HL-60 (cell line): Measurements from ENCODE around the gene TLE3.

Experiments
- DNase-seq, 2 experiments: peaks; one replicate each; pipeline ENCODE4 v3.0.0-alpha.2; 2010 to 2020; ENCODE audit warnings: low read depth in 1 of 2, low spot score in 1 of 2
- H3K27ac ChIP-seq: fragments of 250-450 bp; sonication (Bioruptor Pico); replicated peaks from 2 replicates; pipeline ENCODE4 v1.5.1; 2020; ENCODE audit warnings: mild to moderate bottlenecking, moderate library complexity
- H3K27me3 ChIP-seq: fragments of 250-450 bp; sonication (Bioruptor Pico); 2 replicates; pipeline ENCODE4 v1.5.1; 2021; ENCODE audit warnings: mild to moderate bottlenecking, moderate library complexity; ENCODE audit not compliant: insufficient read depth, poor library complexity, severe bottlenecking
- H3K4me3 ChIP-seq: replicated peaks from 2 replicates; pipeline ENCODE4 v1.5.1; 2011; ENCODE audit warnings: mild to moderate bottlenecking, control low read depth, low read length; ENCODE audit not compliant: insufficient read depth
- GABPA ChIP-seq: IDR thresholded peaks from 2 replicates; pipeline ENCODE4 v1.6.1; 2012; ENCODE audit warnings: low read depth
- POLR2AphosphoS5 ChIP-seq: IDR thresholded peaks from 2 replicates; pipeline ENCODE4 v1.6.1; 2012; ENCODE audit warnings: low read depth
- REST ChIP-seq: IDR thresholded peaks from 2 replicates; pipeline ENCODE4 v1.6.1; 2012; ENCODE audit warnings: low read depth; ENCODE audit not compliant: insufficient replicate concordance
- SPI1 ChIP-seq: IDR thresholded peaks from 2 replicates; pipeline ENCODE4 v1.6.1; 2012; ENCODE audit warnings: low read depth, mild to moderate bottlenecking, borderline replicate concordance
- TF ChIP-seq, protein P1 (sequence below): IDR thresholded peaks from one replicate; pipeline ENCODE4 v1.5.1; 2011; ENCODE audit warnings: low read length, control low read depth, inconsistent platforms; ENCODE audit not compliant: insufficient read depth

The TLE3 gene

DNA sequence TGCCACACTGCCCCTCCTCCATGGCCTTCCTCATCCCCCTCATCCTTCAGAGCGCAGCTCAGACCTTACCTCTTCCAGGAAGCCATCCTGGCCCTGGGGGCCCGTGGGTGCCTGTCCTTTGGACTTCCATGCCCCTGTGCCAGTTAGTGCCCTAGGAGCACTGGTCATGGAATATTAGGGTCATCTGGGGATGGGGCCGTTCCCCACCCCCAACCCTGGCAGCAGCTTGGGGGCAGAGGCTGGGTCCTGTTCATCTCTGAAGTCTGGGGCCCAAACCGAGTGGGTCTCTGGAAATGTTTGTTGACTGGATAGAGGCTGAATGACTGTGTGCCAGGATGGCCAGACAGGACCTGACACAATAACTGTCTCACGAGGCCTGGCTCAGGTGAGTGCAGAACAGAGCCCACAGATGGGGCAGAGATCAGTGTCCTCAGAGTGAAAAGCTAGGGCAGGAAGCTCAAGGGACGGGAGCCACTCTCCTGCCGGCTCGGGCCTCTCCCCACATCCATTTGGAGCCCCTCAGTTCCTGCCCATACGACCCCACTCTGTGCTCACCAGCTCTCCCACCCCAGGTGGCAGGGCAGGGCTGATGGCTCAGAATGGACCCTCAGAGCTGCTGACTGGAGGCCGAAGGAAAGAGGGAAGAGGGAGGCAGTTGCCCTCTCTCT is 62.5 kb downstream of the TLE3 start:
- no peak for TF ChIP-seq SPI1
- TF ChIP-seq, protein P1, sequence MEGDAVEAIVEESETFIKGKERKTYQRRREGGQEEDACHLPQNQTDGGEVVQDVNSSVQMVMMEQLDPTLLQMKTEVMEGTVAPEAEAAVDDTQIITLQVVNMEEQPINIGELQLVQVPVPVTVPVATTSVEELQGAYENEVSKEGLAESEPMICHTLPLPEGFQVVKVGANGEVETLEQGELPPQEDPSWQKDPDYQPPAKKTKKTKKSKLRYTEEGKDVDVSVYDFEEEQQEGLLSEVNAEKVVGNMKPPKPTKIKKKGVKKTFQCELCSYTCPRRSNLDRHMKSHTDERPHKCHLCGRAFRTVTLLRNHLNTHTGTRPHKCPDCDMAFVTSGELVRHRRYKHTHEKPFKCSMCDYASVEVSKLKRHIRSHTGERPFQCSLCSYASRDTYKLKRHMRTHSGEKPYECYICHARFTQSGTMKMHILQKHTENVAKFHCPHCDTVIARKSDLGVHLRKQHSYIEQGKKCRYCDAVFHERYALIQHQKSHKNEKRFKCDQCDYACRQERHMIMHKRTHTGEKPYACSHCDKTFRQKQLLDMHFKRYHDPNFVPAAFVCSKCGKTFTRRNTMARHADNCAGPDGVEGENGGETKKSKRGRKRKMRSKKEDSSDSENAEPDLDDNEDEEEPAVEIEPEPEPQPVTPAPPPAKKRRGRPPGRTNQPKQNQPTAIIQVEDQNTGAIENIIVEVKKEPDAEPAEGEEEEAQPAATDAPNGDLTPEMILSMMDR, result no peak
- TF ChIP-seq GABPA, result no peak
- TF ChIP-seq POLR2AphosphoS5, result no peak
- DNase-seq, result no peak
- Histone ChIP-seq H3K4me3 (no peak overlapping the region), H3K27me3 (no peaks in the 10 kb centered on the region), H3K27ac (no peak overlapping the region)

DNA sequence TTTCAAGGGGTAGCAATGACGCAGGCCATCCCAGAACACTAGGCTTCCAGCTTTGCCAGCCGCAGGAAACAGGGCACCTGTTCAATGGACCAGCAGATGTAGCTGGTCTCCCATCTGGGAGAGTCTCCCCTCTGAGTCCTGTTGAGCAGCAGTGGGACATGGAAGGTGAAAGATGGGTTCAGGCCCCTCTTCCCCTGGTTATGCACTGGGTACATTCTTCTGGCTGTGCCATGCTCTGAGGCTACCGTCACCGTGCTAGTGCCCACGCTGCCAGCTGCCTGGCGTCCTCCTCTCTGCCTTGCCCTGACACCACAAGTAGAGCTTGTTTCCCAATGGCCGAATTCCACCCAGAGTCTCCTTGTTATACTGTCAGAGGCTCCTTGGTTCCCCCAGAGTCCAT is 63.1 kb downstream of the TLE3 start:
- no peaks in the 10 kb centered on the region for H3K27me3 ChIP-seq
- DNase-seq, result no peak
- no peak for TF ChIP-seq REST
- TF ChIP-seq, protein P1, result no peak
- TF ChIP-seq GABPA, result no peak
- TF ChIP-seq SPI1, result no peak
- TF ChIP-seq POLR2AphosphoS5, result no peak
- H3K27ac ChIP-seq, result no peak overlapping the region
- no peak overlapping the region for H3K4me3 ChIP-seq

- no peak overlapping the region for H3K27ac ChIP-seq
- H3K4me3 ChIP-seq, result no peak overlapping the region
- TF ChIP-seq SPI1 (no peak), REST (no peak), GABPA (no peak), POLR2AphosphoS5 (no peak)
- TF ChIP-seq, protein P1, result no peak
- DNase-seq, result no peak
- H3K27me3 ChIP-seq, result no peaks in the 10 kb centered on the region
These were observed 63.6 kb downstream of the TLE3 start for GRCh38 chr15:70034141-70034540.

DNA sequence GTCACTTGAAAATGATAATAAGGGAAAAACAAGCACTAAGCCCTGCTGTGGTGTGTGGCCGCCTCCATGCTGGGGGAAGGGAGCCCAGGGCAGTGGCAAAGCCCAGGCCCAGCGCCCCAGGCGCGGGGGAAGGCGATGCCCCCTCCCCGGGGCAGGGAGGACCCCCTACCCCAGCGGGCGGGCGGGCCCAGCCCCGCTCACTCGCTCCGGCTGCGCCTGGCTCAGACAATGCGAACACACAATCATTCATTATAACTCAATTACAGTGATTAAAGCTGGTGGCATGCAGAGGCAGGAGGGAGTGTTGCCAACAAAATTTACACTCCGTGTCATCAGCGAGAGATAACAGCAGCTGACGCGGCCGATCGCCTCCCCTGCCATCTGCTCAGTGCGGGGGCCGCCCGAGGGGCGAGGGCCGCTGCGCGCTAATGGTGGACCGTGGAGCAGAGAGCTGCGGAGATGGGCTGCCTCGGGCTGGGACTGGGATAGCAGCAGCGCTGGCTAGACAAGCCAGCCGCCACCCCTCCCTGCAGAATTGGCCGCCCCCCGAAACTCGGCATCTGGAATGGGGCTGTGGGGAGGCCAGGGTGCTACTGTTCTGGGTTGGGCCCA is 64.1 kb downstream of the TLE3 start:
- no peak overlapping the region for H3K4me3 ChIP-seq
- TF ChIP-seq, protein P1, result no peak
- TF ChIP-seq REST, result no peak
- TF ChIP-seq SPI1, result no peak
- TF ChIP-seq POLR2AphosphoS5, result no peak
- no peak for TF ChIP-seq GABPA
- DNase-seq, result no peak
- no peaks in the 10 kb centered on the region for H3K27me3 ChIP-seq
- H3K27ac ChIP-seq, result no peak overlapping the region
